ENCODE results near the gene ZDHHC9.

Gene ZDHHC9

GRCh38 chrX:129791336-129791735, 52.4 kb downstream of the ZDHHC9 start:
- TF ChIP-seq, protein P1, sequence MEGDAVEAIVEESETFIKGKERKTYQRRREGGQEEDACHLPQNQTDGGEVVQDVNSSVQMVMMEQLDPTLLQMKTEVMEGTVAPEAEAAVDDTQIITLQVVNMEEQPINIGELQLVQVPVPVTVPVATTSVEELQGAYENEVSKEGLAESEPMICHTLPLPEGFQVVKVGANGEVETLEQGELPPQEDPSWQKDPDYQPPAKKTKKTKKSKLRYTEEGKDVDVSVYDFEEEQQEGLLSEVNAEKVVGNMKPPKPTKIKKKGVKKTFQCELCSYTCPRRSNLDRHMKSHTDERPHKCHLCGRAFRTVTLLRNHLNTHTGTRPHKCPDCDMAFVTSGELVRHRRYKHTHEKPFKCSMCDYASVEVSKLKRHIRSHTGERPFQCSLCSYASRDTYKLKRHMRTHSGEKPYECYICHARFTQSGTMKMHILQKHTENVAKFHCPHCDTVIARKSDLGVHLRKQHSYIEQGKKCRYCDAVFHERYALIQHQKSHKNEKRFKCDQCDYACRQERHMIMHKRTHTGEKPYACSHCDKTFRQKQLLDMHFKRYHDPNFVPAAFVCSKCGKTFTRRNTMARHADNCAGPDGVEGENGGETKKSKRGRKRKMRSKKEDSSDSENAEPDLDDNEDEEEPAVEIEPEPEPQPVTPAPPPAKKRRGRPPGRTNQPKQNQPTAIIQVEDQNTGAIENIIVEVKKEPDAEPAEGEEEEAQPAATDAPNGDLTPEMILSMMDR (IDR thresholded peaks at IDR 0.05; ENCODE audit: unreplicated experiment in 3 of 3): no peak
- Mint-ChIP-seq H3K9me3 (peaks cover 3% of the 10 kb centered on the region), H3K4me1 (no peaks in the 10 kb centered on the region), H3K36me3 (ENCODE audit: low read depth) (no peaks in the 10 kb centered on the region), H3K27ac (no peak overlapping the region), H3K27me3 (ENCODE audit: low read depth) (peaks cover 7% of the 10 kb centered on the region), H3K4me3 (no peak overlapping the region)

GRCh38 chrX:129790808-129791207, 52.9 kb downstream of the ZDHHC9 start:
- Mint-ChIP-seq H3K27me3 (ENCODE audit: low read depth) (peaks cover 7% of the 10 kb centered on the region), H3K4me1 (no peaks in the 10 kb centered on the region), H3K36me3 (ENCODE audit: low read depth) (no peaks in the 10 kb centered on the region), H3K4me3 (no peak overlapping the region), H3K27ac (no peak overlapping the region), H3K9me3 (peaks cover 3% of the 10 kb centered on the region)
- TF ChIP-seq, protein P1 (IDR thresholded peaks at IDR 0.05; ENCODE audit: unreplicated experiment in 3 of 3): no peak

DNA sequence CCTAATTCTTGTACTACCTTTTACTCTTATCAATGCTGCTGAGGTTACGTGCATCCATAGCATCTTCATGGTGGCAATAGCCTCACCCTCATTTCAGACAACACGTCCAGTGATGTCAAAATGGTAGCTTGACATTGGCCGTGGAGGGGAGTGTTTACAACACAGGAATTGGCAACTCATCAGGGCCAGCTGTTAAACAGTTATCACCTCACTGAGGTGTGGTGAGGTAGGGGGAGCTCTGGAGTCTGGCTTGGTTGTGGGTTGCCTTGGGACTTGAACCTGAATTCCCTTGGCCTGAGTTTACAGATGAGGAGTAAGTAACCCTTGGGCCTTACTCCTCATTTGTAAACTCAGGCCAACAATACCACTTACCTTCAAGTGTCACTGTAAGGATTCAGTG, 53.5 kb downstream of the ZDHHC9 start:
- H3K4me1 Mint-ChIP-seq: peaks cover 6% of the 10 kb centered on the region
- H3K27me3 Mint-ChIP-seq (ENCODE audit: low read depth): peaks cover 7% of the 10 kb centered on the region
- TF ChIP-seq, protein P1 (IDR thresholded peaks at IDR 0.05; ENCODE audit: unreplicated experiment in 3 of 3): no peak
- no peak overlapping the region for H3K27ac Mint-ChIP-seq
- no peak overlapping the region for H3K4me3 Mint-ChIP-seq
- peaks cover 3% of the 10 kb centered on the region for H3K9me3 Mint-ChIP-seq
- H3K36me3 Mint-ChIP-seq (ENCODE audit: low read depth): no peaks in the 10 kb centered on the region

DNA sequence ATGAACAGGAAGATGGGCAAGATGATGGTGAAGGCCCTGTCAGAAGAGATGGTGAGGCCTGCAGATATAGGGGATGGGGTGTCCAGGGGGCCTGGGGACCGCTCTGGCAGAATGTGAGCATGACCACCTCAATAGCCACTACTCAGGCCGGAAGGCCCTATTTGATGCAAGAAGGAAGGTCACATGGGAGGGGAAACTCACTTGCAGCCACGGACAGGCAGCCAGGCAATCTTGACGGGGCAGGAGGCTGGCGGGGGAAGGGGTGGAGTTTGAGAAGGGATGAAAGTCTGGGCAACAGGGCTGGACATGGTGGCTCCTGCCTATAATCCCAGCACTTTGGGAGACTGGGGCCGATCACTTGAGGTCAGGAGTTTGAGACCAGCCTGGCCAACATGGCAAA, 55.2 kb downstream of the ZDHHC9 start:
- no peaks in the 10 kb centered on the region for H3K36me3 Mint-ChIP-seq (ENCODE audit: low read depth)
- TF ChIP-seq, protein P1 (IDR thresholded peaks at IDR 0.05; ENCODE audit: unreplicated experiment in 3 of 3): no peak
- H3K27me3 Mint-ChIP-seq (ENCODE audit: low read depth): peaks cover 10% of the 10 kb centered on the region
- no peak overlapping the region for H3K4me3 Mint-ChIP-seq
- H3K9me3 Mint-ChIP-seq: peaks cover 4% of the 10 kb centered on the region
- H3K4me1 Mint-ChIP-seq: peaks cover 6% of the 10 kb centered on the region
- no peak overlapping the region for H3K27ac Mint-ChIP-seq

DNA sequence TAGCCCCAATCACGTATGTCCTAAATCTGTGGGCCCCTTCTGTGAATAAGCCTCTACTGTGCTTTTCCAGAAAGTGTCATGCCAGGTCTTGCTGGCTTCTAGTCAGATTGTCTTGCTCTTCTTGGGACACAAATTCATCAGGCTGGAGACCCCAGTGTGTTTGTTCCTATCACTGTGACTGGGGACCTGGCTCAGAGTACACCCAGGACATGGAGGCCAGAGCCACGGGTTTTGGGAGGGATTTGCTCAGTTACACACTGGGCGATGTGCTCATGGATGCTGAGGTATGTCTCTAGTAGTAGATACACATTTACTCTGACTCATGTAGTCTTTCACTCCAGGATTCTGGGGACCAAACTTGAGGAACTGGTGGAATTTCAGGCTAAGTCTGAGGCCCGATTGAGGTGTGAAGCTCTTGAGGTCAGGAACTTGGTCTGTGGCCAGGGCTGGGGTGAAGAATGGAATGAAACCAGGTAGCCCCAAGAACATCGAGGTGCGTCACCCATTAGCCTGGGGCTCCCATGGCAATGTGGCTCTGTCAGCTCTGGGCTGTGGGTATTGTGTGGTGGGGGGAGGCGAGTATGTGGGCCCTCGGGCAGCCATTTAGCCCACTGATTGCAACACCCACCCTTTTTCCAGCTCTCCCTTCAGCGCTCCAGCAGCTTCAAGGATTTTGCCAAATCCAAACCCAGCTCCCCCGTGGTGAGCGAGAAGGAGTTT, 56.2 kb downstream of the ZDHHC9 start:
- H3K36me3 Mint-ChIP-seq (ENCODE audit: low read depth): no peaks in the 10 kb centered on the region
- H3K9me3 Mint-ChIP-seq: peaks cover 5% of the 10 kb centered on the region
- TF ChIP-seq, protein P1 (IDR thresholded peaks at IDR 0.05; ENCODE audit: unreplicated experiment in 3 of 3): no peak
- no peak overlapping the region for H3K4me3 Mint-ChIP-seq
- peaks cover 6% of the 10 kb centered on the region for H3K4me1 Mint-ChIP-seq
- H3K27me3 Mint-ChIP-seq (ENCODE audit: low read depth): peaks cover 10% of the 10 kb centered on the region
- H3K27ac Mint-ChIP-seq: peak overlapping the region in 1 of 3 experiments; percentile 30

GRCh38 chrX:129786210-129786651, 57.5 kb downstream of the ZDHHC9 start:
- TF ChIP-seq, protein P1 (IDR thresholded peaks at IDR 0.05; ENCODE audit: unreplicated experiment in 3 of 3): no peak
- no peak overlapping the region for H3K4me3 Mint-ChIP-seq
- H3K9me3 Mint-ChIP-seq: peaks cover 5% of the 10 kb centered on the region
- H3K27me3 Mint-ChIP-seq (ENCODE audit: low read depth): peaks cover 10% of the 10 kb centered on the region
- H3K4me1 Mint-ChIP-seq: peaks cover 6% of the 10 kb centered on the region
- H3K27ac Mint-ChIP-seq: no peak overlapping the region
- no peaks in the 10 kb centered on the region for H3K36me3 Mint-ChIP-seq (ENCODE audit: low read depth)
